Measurements from ENCODE around the gene CIRBP. TPM values are rescaled to one million over a fixed set of nuclear protein-coding genes. Genes with fewer than 3 reads are reported as not detected.
A peak's percentile ranks its signal among the peaks of the same experiment; 100 is the strongest.

Gene CIRBP
- total RNA-seq, 1 experiment from 2014 or later, result 331 TPM

GRCh38 chr19:1252821-1253513 is 16.2 kb upstream of the CIRBP start:
- H3K36me3 Mint-ChIP-seq (ENCODE audit: insufficient read depth, unreplicated experiment), result peaks cover 94% of the 10 kb centered on the region
- ChIA-PET CTCF (interaction anchor here (0.6 to 2.2 kb wide), 5 partner anchors 9 to 755 kb away, joined by 3 to 37 read pairs (median 4); partner anchors contain the start of gene CIRBP), POLR2A (interaction anchor here (0.6 to 2.3 kb wide), 5 partner anchors 9 to 85 kb away, joined by 3 to 61 read pairs (median 8); partner anchors contain the start of gene CIRBP)
- Histone ChIP-seq H3K27me3 (replicated peaks; ENCODE audit: control insufficient read depth, insufficient read depth, low read length) (no peaks in the 10 kb centered on the region), H3K4me1 (peaks cover 36% of the 10 kb centered on the region), H3K36me3 (ENCODE audit: control insufficient read depth, insufficient read depth, low read length) (peaks cover 17% of the 10 kb centered on the region), H3K9me3 (no peaks in the 10 kb centered on the region), H3K4me3 (ENCODE audit: low read depth, low read length) (peak overlapping the region; percentile 62)
- H3K4me3 Mint-ChIP-seq (ENCODE audit: unreplicated experiment), result peak overlapping the region; percentile 96
- H3K4me1 Mint-ChIP-seq (ENCODE audit: low read depth, unreplicated experiment), result peaks cover 12% of the 10 kb centered on the region
- intact Hi-C loops (cut with micrococcal nuclease; ENCODE audit: unreplicated experiment), result loop anchor here (1.0 kb wide), 1 partner anchor 13 kb away; no protein-coding TSS in a partner anchor
- TF ChIP-seq CTCF (IDR thresholded peaks at IDR 0.05; ENCODE audit: insufficient read depth in 1 of 2, low read depth in 1 of 2, low read length in 1 of 2, severe bottlenecking in 1 of 2, unreplicated experiment in 1 of 2), result peak in 1 of 2 experiments; percentile 3
- DNase-seq, result no peak
- H3K27me3 Mint-ChIP-seq (ENCODE audit: insufficient read depth, unreplicated experiment), result no peaks in the 10 kb centered on the region
- peak overlapping the region; percentile 91 for H3K27ac Mint-ChIP-seq (ENCODE audit: unreplicated experiment)
- no peaks in the 10 kb centered on the region for H3K9me3 Mint-ChIP-seq (ENCODE audit: unreplicated experiment)
- BruUV-seq (replicated peaks), result no TSS peak

GRCh38 chr19:1253514-1254080 is 15.5 kb upstream of the CIRBP start:
- Mint-ChIP-seq H3K36me3 (ENCODE audit: insufficient read depth, unreplicated experiment) (peaks cover 96% of the 10 kb centered on the region), H3K27ac (ENCODE audit: unreplicated experiment) (peak overlapping the region; percentile 91), H3K27me3 (ENCODE audit: insufficient read depth, unreplicated experiment) (no peaks in the 10 kb centered on the region), H3K4me1 (ENCODE audit: low read depth, unreplicated experiment) (peaks cover 12% of the 10 kb centered on the region), H3K9me3 (ENCODE audit: unreplicated experiment) (no peaks in the 10 kb centered on the region), H3K4me3 (ENCODE audit: unreplicated experiment) (peak overlapping the region; percentile 96)
- intact Hi-C loops (cut with micrococcal nuclease; ENCODE audit: unreplicated experiment), result loop anchor here (1.0 kb wide), 1 partner anchor 13 kb away; no protein-coding TSS in a partner anchor
- no TSS peak for BruUV-seq (replicated peaks)
- H3K9me3 ChIP-seq, result no peaks in the 10 kb centered on the region
- H3K4me3 ChIP-seq (ENCODE audit: low read depth, low read length), result peak overlapping the region; percentile 62
- TF ChIP-seq CTCF (IDR thresholded peaks at IDR 0.05; ENCODE audit: insufficient read depth in 1 of 2, low read depth in 1 of 2, low read length in 1 of 2, severe bottlenecking in 1 of 2, unreplicated experiment in 1 of 2), result no peak
- peak; percentile 95 for DNase-seq
- no peaks in the 10 kb centered on the region for H3K27me3 ChIP-seq (replicated peaks; ENCODE audit: control insufficient read depth, insufficient read depth, low read length)
- H3K4me1 ChIP-seq, result peaks cover 38% of the 10 kb centered on the region
- ChIA-PET POLR2A (interaction anchor here (1.0 to 2.3 kb wide), 4 partner anchors 8 to 16 kb away, joined by 6 to 61 read pairs (median 22); partner anchors contain the start of gene CIRBP), CTCF (interaction anchor here (1.4 to 2.2 kb wide), 3 partner anchors 9 to 15 kb away, joined by 3 to 37 read pairs (median 22); partner anchors contain the start of gene CIRBP)
- H3K36me3 ChIP-seq (ENCODE audit: control insufficient read depth, insufficient read depth, low read length), result peaks cover 17% of the 10 kb centered on the region

- DNase-seq, result no peak
- ChIA-PET POLR2A (interaction anchor here (1.0 to 2.3 kb wide), 3 partner anchors 10 to 15 kb away, joined by 6 to 61 read pairs (median 37); partner anchors contain the start of gene CIRBP), CTCF (interaction anchor here (1.8 to 2.2 kb wide), 2 partner anchors 10 to 12 kb away, joined by 22 to 37 read pairs; no protein-coding TSS in a partner anchor)
- Mint-ChIP-seq H3K4me1 (ENCODE audit: low read depth, unreplicated experiment) (peaks cover 12% of the 10 kb centered on the region), H3K4me3 (ENCODE audit: unreplicated experiment) (peak overlapping the region; percentile 27), H3K9me3 (ENCODE audit: unreplicated experiment) (no peaks in the 10 kb centered on the region), H3K27me3 (ENCODE audit: insufficient read depth, unreplicated experiment) (no peaks in the 10 kb centered on the region), H3K27ac (ENCODE audit: unreplicated experiment) (peak overlapping the region; percentile 91), H3K36me3 (ENCODE audit: insufficient read depth, unreplicated experiment) (peaks cover 98% of the 10 kb centered on the region)
- no TSS peak for BruUV-seq (replicated peaks)
- intact Hi-C loops (cut with micrococcal nuclease; ENCODE audit: unreplicated experiment), result no loop called here
- no peaks in the 10 kb centered on the region for H3K9me3 ChIP-seq
- no peaks in the 10 kb centered on the region for H3K27me3 ChIP-seq (replicated peaks; ENCODE audit: control insufficient read depth, insufficient read depth, low read length)
- peaks cover 42% of the 10 kb centered on the region for H3K4me1 ChIP-seq
- peak overlapping the region; percentile 1; the same call in 1 of the 2 replicates for H3K4me3 ChIP-seq (ENCODE audit: low read depth, low read length)
- peaks cover 17% of the 10 kb centered on the region for H3K36me3 ChIP-seq (ENCODE audit: control insufficient read depth, insufficient read depth, low read length)
- no peak for TF ChIP-seq CTCF (IDR thresholded peaks at IDR 0.05; ENCODE audit: insufficient read depth in 1 of 2, low read depth in 1 of 2, low read length in 1 of 2, severe bottlenecking in 1 of 2, unreplicated experiment in 1 of 2)
Observed at GRCh38 chr19:1254081-1254527, 15.0 kb upstream of the CIRBP start.
